Measurements from ENCODE around the gene ARHGAP36.

ARHGAP36 gene

GRCh38 chrX:131058136-131058868, at the start of gene ARHGAP36:
Gene ARHGAP36 (plus strand): TSS chrX:131058346. CDS start chrX:131081666, 23,320 bp downstream.
- DNase-seq (ENCODE audit: extremely low read depth in 1 of 2, low read depth in 1 of 2) = no peak

DNA sequence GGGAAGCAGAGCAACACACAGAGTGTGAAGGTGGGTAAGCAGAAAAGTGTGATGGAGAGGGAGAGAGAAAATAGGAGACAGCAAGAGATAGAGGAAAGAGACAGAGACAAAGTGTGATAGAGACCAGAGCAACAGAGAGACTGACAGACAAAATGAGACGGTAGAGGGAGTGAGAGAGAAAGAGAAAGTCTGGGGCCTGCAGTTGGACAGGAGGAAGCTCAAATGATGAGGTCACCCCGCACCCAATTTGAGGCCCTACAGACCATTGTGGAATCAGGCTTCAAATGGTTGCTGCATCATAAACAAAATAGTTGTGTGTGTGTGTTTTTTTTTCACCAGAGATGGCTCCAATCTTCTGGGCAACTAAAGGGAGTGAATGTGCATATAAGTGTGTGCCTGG, 48.0 kb upstream of the ARHGAP36 start:
- DNase-seq (ENCODE audit: extremely low read depth in 1 of 2, low read depth in 1 of 2) = no peak

- DNase-seq (ENCODE audit: extremely low read depth in 1 of 2, low read depth in 1 of 2) = no peak
Observed at GRCh38 chrX:131025336-131025735, 32.8 kb upstream of the ARHGAP36 start.

DNA sequence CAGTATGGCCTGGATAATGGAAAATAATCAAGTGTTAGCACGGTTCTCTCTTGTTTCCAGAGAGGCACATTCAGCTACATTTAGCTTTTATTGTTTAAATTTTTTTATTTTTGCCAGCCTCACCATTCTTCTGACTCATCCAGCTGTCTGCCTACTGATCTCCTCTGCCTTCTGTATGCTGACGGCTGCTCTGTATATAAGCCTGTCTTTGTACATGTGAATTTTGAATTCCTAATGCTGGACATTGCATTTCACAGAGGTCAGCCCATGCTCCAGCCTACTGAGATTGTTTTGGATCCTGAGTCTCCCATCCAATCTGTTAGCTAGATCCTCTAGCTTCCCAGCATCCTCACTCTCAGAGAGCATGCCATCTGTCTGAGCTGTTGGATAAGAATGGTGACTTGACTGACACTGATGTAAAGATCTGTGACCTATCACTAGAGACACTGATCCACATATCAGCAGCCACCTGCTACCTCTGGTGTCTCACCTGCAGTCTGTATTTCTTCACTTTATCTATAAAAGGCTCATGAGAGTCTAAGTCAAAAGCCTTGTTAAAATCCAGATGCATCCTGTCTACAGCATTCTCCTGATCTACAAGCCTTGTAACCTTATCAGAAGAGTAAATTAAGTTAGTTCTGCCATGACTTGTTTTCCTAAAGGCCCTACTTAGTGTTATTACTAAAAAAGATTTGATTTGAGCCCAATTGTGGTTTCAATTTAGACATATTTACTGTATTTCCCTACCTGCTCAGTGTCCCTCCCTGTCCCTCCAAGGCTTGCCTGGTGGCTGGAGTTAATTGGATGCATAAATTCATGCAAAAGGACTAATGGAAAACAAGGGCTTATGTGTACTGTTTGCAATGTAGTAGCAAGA, 25.6 kb upstream of the ARHGAP36 start:
- DNase-seq (ENCODE audit: extremely low read depth in 1 of 2, low read depth in 1 of 2) = no peak

DNA sequence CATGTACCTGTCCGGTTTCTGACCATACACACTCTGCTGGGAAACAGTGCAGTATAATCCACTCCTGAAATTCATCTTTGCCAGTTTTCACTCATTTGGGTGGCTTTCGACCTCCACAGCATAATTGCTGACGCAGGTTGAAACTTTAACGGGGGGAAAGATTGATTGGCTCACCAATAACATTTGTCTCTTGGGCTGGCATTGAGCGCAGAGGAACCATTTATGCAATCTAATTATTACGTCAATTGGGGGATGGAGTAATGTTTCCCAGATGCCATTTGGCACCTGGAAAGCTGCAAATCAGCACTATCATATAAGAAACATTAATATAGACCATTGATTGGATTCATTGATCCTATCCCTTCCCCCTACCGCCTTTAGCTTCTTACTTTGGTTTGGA, 24.1 kb upstream of the ARHGAP36 start:
- DNase-seq (ENCODE audit: extremely low read depth in 1 of 2, low read depth in 1 of 2) = no peak

GRCh38 chrX:131040781-131041180, 17.4 kb upstream of the ARHGAP36 start:
- no peak for DNase-seq (ENCODE audit: extremely low read depth in 1 of 2, low read depth in 1 of 2)

DNA sequence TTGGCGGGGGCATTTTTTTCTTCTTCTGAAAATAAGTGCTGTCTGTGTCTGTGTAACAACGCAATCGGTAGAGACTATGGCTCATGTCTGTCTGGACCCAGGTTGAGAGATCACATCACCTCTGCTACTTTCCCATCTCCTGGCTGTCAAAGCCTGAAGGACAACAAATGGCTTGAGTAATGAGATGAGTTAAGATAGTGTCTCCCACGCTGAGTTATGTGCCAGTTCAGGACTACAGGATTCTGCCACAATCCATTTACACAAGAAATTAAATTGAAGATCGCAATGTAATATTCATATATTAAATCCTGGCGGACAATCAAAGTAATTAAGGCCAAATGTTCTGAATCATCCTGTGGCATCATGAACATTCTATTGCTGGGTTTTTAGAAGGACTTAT, 16.5 kb upstream of the ARHGAP36 start:
- no peak for DNase-seq (ENCODE audit: extremely low read depth in 1 of 2, low read depth in 1 of 2)

DNA sequence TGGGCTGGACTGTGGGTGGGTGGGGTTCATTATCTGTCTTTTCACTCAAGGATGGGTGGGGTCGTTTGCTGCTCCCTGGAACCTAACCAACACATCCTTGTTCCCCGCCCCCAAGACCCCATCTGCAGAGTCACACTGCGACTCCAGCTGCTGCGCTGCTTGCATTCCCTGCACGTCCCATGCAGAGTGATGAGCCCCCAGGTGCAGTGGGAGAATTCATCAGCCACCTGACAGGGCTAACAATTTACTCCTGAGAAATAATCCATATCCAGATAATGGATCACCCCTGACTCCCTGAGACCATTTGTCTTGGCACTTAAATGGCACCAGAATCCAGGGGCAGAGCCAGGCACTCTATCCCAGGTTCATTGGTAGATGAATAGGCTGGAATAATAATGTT, 12.4 kb upstream of the ARHGAP36 start:
- DNase-seq (ENCODE audit: extremely low read depth in 1 of 2, low read depth in 1 of 2) = no peak

GRCh38 chrX:131046596-131046995, 11.6 kb upstream of the ARHGAP36 start:
- DNase-seq (ENCODE audit: extremely low read depth in 1 of 2, low read depth in 1 of 2) = no peak

GRCh38 chrX:131047180-131047579, 11.0 kb upstream of the ARHGAP36 start:
- no peak for DNase-seq (ENCODE audit: extremely low read depth in 1 of 2, low read depth in 1 of 2)

- DNase-seq (ENCODE audit: extremely low read depth in 1 of 2, low read depth in 1 of 2) = no peak
Observed at GRCh38 chrX:131053076-131053475, 5.1 kb upstream of the ARHGAP36 start.

DNA sequence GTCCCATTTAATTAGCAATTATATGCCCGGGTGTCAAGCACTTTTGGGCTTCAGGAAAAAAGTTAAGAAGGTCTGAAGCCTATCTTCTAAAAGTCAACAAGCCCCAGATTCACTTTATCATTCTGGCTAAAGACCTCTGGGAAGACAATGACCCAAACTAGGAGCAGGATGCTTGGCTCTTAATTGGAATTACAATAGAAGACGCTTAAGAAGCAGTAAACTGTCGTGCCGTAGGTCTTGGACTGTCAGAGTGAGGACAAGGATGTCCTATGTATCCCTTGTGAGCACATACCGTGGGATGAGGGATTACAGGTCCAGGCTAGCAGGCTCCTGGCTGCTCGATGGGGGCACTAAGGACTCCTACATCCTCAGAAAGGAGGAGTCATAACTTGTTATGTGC, 3.2 kb upstream of the ARHGAP36 start:
- DNase-seq (ENCODE audit: extremely low read depth in 1 of 2, low read depth in 1 of 2) = no peak

GRCh38 chrX:131057706-131058105, 440 bp upstream of the ARHGAP36 start:
- no peak for DNase-seq (ENCODE audit: extremely low read depth in 1 of 2, low read depth in 1 of 2)

DNA sequence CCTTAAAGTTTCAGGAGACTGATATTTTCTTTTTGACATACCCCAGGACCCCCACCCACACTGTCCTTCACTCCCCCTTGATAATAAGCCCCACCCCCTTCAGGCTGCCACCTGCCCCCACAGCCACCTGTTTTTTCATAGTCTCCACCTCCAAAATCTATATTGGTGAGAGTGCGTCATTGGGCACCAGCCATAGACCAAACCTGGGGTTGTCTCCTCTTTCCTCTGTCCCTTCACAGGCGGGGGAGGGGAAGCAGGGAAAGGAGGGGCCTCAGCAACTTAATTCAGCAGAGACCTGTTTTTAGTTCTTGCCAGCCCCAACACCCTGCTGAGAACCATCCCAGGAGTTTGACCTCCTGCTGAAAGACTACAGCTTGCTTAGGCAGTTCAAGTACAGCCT, 1.1 kb downstream of the ARHGAP36 start:
- no peak for DNase-seq (ENCODE audit: extremely low read depth in 1 of 2, low read depth in 1 of 2)

- no peak for DNase-seq (ENCODE audit: extremely low read depth in 1 of 2, low read depth in 1 of 2)
Observed at GRCh38 chrX:131060147-131060546, 2.0 kb downstream of the ARHGAP36 start.

- DNase-seq (ENCODE audit: extremely low read depth in 1 of 2, low read depth in 1 of 2) = no peak
Observed at GRCh38 chrX:131061306-131061705, 3.2 kb downstream of the ARHGAP36 start.

GRCh38 chrX:131063613-131064012, 5.5 kb downstream of the ARHGAP36 start:
- no peak for DNase-seq (ENCODE audit: extremely low read depth in 1 of 2, low read depth in 1 of 2)

DNA sequence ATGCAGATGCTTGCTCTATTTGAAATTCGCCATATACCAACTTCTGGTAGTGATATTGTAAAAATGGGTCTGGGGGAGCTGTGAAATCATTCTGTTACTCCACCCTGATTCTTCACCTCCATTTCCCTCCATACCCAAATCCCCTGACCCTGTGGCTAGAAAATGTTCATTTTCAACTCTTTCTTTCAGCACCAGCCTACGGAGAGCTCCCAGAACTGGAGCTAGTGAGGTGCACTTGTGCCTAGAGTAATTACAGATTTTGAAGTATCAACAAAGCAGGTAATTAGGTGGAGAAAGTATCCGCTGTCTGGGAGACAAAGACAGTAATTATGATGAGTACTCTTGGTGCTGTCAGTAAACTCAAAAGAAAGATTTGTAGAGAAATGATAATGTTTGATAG, 8.1 kb downstream of the ARHGAP36 start:
- DNase-seq (ENCODE audit: extremely low read depth in 1 of 2, low read depth in 1 of 2) = no peak

DNA sequence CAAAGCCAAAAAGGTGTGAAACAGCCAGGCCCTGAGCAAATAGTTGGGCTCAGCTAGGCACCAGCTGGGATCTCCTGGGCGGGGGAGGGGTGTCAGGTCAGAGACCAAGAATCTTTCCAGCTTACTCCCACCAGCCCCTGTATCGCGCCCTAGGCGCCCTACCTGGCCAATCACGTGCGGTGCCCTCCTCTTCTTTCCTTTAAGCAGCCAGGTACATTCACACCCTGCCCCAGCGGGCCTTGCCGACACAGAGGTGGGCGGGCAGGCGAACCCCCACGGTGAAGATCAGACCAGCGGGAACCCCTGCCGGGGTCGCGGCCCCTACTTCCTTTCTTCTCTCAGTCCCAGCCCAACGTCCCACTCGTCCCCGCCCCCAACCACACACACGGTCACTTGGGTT, 9.1 kb downstream of the ARHGAP36 start:
- no peak for DNase-seq (ENCODE audit: extremely low read depth in 1 of 2, low read depth in 1 of 2)

DNA sequence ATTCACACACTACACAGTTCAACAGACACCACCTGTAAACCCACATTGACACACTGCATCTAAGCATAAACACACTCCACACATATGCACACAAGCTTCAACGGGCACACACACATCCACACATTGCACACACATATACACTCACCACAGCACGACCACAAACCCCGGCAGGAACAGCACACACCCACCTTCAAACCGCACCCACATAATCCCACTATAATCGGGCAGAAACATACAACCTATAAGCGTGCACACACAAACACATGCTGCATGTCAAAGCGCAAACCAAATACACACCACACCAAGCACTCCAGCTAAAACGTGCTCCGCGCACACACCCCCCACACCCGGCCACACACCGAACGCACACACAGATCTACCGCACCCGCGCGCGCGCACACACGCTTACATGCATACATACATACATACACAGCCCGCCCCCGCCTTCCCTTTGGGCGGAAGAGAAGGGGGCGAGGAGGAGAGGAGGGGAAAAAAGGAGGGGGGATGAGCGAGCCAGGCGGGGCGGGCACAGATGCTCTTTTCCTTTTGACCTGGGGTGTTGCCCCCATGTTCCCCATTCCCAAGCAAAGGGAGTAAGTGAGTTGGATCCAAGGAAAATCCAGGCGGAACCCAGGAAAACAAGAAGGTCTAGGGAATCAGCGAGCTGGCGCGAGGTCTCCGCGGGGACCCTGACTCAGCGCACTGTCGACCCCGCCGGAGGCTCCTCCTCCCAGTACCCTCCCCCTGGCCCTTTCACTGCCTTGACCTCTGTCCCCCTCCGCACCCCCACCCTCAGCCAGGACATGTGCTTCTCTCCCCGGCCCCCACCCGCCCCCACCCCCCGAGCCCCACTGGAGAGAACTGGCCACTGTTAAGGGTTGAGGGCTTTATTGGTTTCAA, 9.9 kb downstream of the ARHGAP36 start:
- DNase-seq (ENCODE audit: extremely low read depth in 1 of 2, low read depth in 1 of 2) = no peak
